Stimulated activated CD4-positive, alpha-beta T cell treated with anti-CD3 and anti-CD28 coated beads, Interleukin-1b, Interleukin-23, amount 100 ng/mL, for 24 hours (primary cell): ENCODE data around the gene RILPL1.
"Not testable (repeated sequence)": the region's sequence is repeated elsewhere in the genome, so short reads cannot be mapped to it uniquely, and the experiment has no call there.

Experiments
- DNase-seq, 4 experiments: peaks; one replicate each; pipeline ENCODE4 v3.0.0-alpha.2; 2020; ENCODE audit warnings: low read depth in 4 of 4, low spot score in 1 of 4

The RILPL1 gene, protein sequence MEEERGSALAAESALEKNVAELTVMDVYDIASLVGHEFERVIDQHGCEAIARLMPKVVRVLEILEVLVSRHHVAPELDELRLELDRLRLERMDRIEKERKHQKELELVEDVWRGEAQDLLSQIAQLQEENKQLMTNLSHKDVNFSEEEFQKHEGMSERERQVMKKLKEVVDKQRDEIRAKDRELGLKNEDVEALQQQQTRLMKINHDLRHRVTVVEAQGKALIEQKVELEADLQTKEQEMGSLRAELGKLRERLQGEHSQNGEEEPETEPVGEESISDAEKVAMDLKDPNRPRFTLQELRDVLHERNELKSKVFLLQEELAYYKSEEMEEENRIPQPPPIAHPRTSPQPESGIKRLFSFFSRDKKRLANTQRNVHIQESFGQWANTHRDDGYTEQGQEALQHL

GRCh38 chr12:123533672-123534643, at the start of gene RILPL1:
Gene RILPL1, minus strand, starts transcription at chr12:123533719. Its CDS starts 237 bp downstream, at chr12:123533482.
- peak; percentile 13 to 32 (median 19) for DNase-seq

DNA sequence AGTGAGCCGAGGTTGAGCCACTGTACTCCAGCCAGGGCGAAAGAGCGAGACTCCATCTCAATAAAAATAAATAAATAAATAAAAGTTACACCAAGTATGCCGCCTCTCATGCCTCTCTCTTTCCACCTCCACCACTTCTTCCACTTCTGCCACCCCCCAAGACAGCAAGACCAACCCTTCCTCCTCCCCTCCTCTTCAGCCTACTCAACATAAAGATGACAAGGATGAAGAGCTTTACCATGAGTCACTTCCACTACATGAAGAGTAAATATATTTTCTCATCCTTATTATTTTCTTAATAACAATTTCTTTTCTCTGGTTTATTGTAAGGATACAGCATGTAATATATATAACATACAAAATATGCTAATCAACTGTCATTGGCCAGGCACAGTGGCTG, 47.3 kb upstream of the RILPL1 start:
- DNase-seq: no peak

GRCh38 chr12:123578829-123579228, 45.3 kb upstream of the RILPL1 start:
- DNase-seq: not testable (repeated sequence)

GRCh38 chr12:123578243-123578642, 44.7 kb upstream of the RILPL1 start:
- no peak for DNase-seq

GRCh38 chr12:123576611-123577010, 43.1 kb upstream of the RILPL1 start:
- no peak for DNase-seq

- DNase-seq: no peak
These were observed 40.4 kb upstream of the RILPL1 start for GRCh38 chr12:123573870-123574269.

- no peak for DNase-seq
These were observed 38.9 kb upstream of the RILPL1 start for GRCh38 chr12:123572391-123572790.

DNA sequence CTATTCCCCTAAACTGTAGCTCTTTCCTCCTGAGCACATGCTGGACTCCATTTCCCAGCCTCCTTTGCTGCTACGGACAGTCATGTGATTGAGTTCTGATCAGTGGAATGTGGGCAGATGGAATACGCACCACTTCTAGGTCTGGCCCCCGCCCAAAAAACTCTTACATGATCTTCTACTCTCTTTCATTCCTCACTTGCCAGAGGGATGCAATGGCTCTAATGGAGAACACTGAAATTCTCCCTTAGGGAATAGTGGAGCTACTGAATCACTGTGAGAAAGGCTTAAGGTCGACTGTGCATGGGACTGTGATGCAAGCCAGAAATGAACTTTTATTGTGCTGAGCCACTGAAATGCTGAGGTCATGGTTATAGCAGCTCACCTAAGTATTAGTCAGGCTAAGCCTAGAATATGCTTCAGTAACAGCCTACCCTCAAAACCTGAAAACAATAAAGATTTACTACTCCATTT, 37.9 kb upstream of the RILPL1 start:
- no peak for DNase-seq

DNA sequence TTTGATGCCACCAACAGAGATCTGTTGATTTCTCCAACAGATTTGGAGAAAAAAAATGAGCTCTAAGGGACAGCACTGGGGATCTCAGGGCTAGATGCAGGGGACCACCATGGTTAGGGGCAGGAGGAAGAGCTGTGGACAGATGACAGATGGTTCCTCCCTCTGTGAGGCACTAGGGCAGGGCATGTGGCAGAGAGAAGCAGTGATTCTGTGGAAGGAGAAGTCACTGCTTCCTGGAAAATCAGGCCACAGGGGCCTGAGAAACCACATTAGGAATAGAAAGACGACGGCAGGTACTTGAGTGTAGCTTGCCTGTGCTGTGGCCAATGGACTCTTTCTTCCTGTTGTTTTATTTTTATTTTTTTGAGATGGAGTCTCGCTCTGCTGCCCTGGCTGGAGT, 25.9 kb upstream of the RILPL1 start:
- no peak for DNase-seq

- DNase-seq: not testable (repeated sequence)
These were observed 25.0 kb upstream of the RILPL1 start for GRCh38 chr12:123558487-123558886.

DNA sequence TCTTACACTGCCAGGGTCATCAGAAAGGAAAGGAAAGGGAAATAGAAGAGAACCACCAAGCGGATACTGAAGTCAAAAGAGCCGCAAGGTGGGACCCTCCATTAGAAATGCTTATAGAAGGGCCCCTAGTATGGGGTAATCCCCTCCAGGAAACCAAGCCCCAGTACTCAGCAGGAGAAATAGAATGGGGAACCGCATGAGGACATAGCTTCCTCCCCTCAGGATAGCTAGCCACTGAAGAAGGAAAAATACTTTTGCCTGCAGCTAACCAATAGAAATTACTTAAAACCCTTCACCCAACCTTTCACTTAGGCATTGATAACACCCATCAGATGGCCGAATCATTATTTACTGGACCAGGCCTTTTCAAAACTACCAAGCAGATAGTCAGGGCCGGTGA, 21.3 kb upstream of the RILPL1 start:
- not testable (repeated sequence) for DNase-seq

DNA sequence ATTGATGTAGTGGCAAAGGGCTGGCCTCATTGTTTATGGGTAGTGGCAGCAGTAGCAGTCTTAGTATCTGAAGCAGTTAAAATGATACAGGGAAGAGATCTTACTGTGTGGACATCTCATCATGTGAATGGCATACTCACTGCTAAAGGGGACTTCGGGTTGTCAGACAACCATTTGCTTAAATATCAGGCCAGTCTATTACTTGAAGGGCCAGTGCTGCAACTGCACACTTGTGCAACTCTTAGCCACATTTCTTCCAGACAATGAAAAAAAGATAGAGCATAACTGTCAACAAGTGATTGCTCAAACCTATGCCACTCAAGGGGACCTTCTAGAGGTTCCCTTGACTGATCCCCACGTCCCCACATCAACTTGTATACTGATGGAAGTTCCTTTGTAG, 20.6 kb upstream of the RILPL1 start:
- not testable (repeated sequence) for DNase-seq

GRCh38 chr12:123550700-123551099, 17.2 kb upstream of the RILPL1 start:
- DNase-seq: no peak

DNA sequence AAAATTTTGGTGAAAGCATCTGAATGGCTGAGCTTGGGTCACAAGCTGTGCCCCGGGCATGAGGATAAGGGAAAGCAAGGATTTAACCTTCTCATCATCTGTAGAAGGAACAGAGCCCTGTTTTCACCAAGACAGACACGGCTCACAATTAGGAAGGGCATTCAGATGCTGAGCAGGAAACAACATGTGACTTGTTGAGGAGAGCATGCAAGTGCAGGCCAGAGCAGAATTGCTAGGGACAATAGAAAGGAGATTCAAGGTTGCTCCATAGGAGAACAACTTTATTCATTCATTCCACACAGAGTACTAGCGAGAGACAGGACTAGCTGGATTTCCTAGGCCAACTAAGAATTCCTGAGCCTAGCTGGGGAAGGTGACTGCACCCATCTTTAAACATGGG, 14.6 kb upstream of the RILPL1 start:
- no peak for DNase-seq

DNA sequence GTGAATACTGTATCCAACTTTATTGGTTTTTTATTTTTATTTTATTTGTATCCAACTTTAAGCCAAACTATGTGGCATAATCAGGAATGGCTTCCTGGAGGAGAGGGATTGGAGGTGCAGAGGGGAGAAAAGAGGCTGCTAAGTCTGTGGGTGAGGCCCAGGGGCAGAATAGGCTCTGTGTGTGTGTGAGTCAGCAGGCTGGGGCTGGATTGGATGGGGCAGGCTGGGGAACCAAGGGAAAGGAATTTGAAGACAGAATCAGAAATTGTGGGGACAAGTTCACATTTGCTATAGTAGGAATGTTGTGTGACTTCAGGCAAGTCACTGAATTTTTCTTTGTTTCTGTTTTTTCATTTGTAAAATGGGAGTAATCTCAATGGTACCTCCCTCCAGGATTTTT, 12.8 kb upstream of the RILPL1 start:
- DNase-seq: no peak

DNA sequence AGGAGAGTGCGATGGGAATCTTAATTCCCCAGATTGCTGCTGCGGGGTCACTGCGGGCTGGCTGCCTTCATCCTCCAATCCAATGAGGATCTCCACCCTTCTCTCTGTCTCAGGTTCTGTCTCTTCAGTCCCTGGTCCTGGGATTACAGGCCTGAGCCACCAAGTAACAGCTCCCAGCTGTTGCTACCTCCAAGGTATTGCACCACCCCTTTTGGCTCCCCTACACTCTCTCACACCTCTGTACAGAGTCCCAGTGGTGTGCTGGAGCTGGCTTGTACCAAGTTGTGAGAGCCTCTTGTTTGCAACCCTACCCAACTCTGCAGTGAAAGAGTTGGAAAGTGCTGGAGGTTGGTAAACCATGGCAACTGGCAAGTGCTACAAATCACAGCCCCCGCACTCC, 10.0 kb upstream of the RILPL1 start:
- DNase-seq: no peak

DNA sequence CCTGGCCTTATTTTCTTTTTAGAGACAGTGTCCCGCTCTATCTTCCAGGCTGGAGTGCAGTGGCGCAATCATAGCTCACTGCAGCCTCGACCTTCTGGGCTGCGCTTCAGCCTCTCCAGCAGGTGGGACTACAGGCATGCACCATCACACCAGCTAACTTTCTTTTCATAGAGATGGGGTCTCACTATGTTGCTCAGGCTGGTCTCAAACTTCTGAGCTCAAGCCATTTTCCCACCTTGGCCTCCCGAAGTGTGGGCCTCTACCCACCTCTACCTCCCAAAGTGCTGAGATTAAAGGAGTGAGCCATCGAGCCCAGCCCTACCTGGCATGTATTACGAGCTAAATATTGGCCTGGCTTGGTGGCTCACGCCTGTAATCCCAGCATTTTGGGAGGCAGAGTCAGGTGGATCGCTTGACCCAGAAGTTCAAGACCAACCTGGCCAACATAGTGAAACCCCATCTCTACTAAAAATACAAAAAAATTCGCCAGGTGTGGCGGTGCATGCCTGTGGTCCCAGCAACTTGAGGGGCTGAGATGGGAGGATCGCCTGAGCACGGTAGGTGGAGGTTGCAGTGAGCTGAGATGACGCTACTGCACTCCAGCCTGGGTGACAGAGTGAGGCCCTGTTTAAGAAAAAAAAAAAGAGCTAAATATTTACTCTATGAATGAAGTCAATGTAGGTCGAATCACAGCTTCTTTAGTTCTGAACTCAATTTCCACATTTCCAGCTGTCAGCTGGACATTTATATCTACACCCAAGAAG, 7.6 kb upstream of the RILPL1 start:
- DNase-seq: no peak

DNA sequence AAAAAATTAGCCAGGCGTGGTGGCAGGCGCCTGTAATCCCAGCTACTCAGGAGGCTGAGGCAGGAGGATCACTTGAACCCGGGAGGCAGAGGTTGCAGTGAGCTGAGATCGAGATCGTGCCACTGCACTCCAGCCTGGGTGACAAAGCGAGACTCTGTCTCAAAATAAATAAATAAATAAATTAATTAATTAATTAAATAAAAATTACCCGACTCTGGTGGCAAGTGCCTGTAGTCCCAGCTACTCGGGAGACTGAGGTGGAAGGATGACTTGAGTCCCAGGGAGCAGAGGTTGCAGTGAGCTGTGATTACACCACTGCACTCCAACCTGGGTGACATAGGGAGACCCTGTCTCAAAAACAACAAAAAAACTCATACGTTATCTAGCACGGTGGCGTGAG, 2.4 kb upstream of the RILPL1 start:
- DNase-seq: not testable (repeated sequence)

DNA sequence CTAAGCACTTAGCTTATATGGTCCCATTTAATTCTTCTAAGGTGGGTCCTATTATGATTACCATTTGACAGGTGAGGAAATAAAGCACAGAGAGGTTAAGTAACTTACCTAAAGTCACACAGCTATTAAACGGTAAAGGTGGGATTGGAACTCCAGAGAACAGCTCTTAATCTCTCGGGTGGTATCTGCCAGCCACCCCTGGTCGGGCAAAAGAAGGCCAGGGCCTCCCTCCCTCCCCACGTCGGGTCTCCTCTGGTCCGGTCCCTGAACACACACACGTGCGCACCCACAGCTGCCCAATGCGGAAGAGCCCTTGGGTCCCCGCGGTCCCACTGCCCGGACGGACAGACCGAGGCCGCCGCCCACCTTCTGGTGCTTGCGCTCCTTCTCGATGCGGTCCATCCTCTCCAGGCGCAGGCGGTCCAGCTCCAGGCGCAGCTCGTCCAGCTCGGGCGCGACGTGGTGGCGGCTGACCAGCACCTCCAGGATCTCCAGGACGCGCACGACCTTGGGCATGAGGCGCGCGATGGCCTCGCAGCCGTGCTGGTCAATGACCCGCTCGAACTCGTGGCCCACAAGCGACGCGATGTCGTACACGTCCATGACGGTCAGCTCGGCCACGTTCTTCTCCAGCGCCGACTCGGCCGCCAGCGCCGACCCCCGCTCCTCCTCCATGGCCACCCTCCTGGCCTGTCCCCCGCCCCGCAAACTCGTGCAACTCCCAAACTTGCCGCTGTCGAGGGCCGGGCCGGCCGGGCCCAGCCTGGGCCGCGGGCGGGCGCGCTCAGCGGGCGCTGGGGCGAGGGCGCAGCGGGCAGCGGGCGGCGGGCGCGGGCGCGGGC, 490 bp downstream of the RILPL1 start:
- peak in 1 of 4 experiments; percentile 8 for DNase-seq

- DNase-seq: no peak
These were observed 1.5 kb downstream of the RILPL1 start for GRCh38 chr12:123532019-123532418.
